ENCODE measurements around the gene TWNK.

DNA sequence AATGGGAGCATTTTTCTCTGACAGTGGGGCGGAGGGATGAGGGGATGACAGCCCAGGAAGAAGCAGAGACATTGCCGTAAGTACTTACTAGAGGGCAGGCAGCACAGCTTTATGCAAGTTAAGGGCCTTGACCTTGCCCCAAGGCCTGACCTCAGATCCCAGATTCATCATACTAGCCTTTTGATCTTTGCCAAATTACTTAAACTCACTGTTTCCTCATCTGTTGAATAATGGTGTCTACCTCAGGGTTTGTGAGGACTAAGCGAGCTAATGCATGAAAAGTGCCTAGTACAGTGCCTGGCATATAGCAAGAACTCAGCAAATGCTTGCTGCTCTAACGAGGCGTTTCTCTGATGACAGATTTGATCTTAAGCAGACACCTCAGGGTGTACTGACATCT is 21.5 kb upstream of the TWNK start:
- TF ChIP-seq, protein P1, sequence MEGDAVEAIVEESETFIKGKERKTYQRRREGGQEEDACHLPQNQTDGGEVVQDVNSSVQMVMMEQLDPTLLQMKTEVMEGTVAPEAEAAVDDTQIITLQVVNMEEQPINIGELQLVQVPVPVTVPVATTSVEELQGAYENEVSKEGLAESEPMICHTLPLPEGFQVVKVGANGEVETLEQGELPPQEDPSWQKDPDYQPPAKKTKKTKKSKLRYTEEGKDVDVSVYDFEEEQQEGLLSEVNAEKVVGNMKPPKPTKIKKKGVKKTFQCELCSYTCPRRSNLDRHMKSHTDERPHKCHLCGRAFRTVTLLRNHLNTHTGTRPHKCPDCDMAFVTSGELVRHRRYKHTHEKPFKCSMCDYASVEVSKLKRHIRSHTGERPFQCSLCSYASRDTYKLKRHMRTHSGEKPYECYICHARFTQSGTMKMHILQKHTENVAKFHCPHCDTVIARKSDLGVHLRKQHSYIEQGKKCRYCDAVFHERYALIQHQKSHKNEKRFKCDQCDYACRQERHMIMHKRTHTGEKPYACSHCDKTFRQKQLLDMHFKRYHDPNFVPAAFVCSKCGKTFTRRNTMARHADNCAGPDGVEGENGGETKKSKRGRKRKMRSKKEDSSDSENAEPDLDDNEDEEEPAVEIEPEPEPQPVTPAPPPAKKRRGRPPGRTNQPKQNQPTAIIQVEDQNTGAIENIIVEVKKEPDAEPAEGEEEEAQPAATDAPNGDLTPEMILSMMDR (IDR thresholded peaks at IDR 0.05) = no peak
- no peak for TF ChIP-seq POLR2AphosphoS5 (IDR thresholded peaks at IDR 0.05)
- no peak for TF ChIP-seq POLR2A (IDR thresholded peaks at IDR 0.05)
